Neuronal stem cell (in vitro differentiated cells): ENCODE results near the gene ZNF853.

ENCODE experiments used
- DNase-seq: peaks from one replicate; pipeline ENCODE4 v3.0.0-alpha.2; 2013; ENCODE audit warnings: low spot score
- H2AFZ ChIP-seq: one replicate; pipeline ENCODE4 v1.6.1; 2013; ENCODE audit warnings: mild to moderate bottlenecking, low read length, inconsistent platforms
- H2AK5ac ChIP-seq: 2 replicates; pipeline ENCODE4 v1.6.1; 2013; ENCODE audit warnings: low read depth, mild to moderate bottlenecking, inconsistent platforms, low read length, moderate library complexity, mixed read lengths
- H2BK120ac ChIP-seq: 2 replicates; pipeline ENCODE4 v1.6.1; 2013; ENCODE audit warnings: low read depth, mild to moderate bottlenecking, inconsistent platforms, low read length, moderate library complexity, mixed read lengths
- H2BK12ac ChIP-seq: one replicate; pipeline ENCODE4 v1.6.1; 2013; ENCODE audit warnings: low read length, inconsistent platforms
- H2BK15ac ChIP-seq: 2 replicates; pipeline ENCODE4 v1.6.1; 2013; ENCODE audit warnings: mild to moderate bottlenecking, low read length, inconsistent platforms, mixed read lengths
- H2BK5ac ChIP-seq: one replicate; pipeline ENCODE4 v1.6.1; 2013; ENCODE audit warnings: inconsistent platforms, mild to moderate bottlenecking, low read length, moderate library complexity
- H3K14ac ChIP-seq: one replicate; pipeline ENCODE4 v1.6.1; 2013; ENCODE audit warnings: low read length, inconsistent platforms
- H3K18ac ChIP-seq: 2 replicates; pipeline ENCODE4 v1.6.1; 2013; ENCODE audit warnings: low read length, inconsistent platforms
- H3K23ac ChIP-seq: 2 replicates; pipeline ENCODE4 v1.6.1; 2013; ENCODE audit warnings: low read depth, mild to moderate bottlenecking, mixed read lengths, low read length, inconsistent platforms; ENCODE audit not compliant: poor library complexity
- H3K27ac ChIP-seq: replicated peaks from 3 replicates; pipeline ENCODE4 v1.5.1; 2013; ENCODE audit warnings: low read length, inconsistent platforms
- H3K27me3 ChIP-seq, 3 experiments: 2 replicates each; pipeline ENCODE4 v1.6.1; 2013; ENCODE audit warnings: low read length in 3 of 3, mild to moderate bottlenecking in 2 of 3, inconsistent platforms in 1 of 3, low read depth in 1 of 3, mixed read lengths in 1 of 3, moderate library complexity in 1 of 3; ENCODE audit not compliant: control insufficient read depth in 3 of 3, insufficient read depth in 3 of 3
- H3K36me3 ChIP-seq, 2 donors: replicated peaks in 1 of 2; 2 replicates each; pipeline ENCODE4 v1.6.1; 2013; ENCODE audit warnings: low read length in 2 of 2; ENCODE audit not compliant: control insufficient read depth in 2 of 2, insufficient read depth in 2 of 2
- H3K4ac ChIP-seq: 2 replicates; pipeline ENCODE4 v1.6.1; 2013; ENCODE audit warnings: inconsistent platforms, mild to moderate bottlenecking, low read length, moderate library complexity
- H3K4me1 ChIP-seq, 2 donors: 1 replicate in 1 of 2; 2 replicates in 1 of 2; pipeline ENCODE4 v1.6.1; 2013; ENCODE audit warnings: low read length in 2 of 2, low read depth in 1 of 2; ENCODE audit not compliant: control insufficient read depth in 2 of 2, insufficient read depth in 1 of 2
- H3K4me2 ChIP-seq: one replicate; pipeline ENCODE4 v1.6.1; 2013; ENCODE audit warnings: mild to moderate bottlenecking, low read length, inconsistent platforms; ENCODE audit not compliant: insufficient read depth, poor library complexity, severe bottlenecking
- H3K4me3 ChIP-seq, 2 donors: 2 replicates each; pipeline ENCODE4 v1.5.1; 2013; ENCODE audit warnings: low read length in 2 of 2, mild to moderate bottlenecking in 2 of 2, inconsistent platforms in 1 of 2, moderate library complexity in 1 of 2
- H3K79me1 ChIP-seq: one replicate; pipeline ENCODE4 v1.6.1; 2013; ENCODE audit warnings: low read depth, mild to moderate bottlenecking, inconsistent platforms, low read length, moderate library complexity
- H3K9ac ChIP-seq: one replicate; pipeline ENCODE4 v1.6.1; 2013; ENCODE audit warnings: mild to moderate bottlenecking, low read depth, low read length, inconsistent platforms; ENCODE audit not compliant: poor library complexity
- H3K9me3 ChIP-seq, 2 donors: replicated peaks in 1 of 2; 2 replicates each; pipeline versions ENCODE3 to v1.6.1; 2013; ENCODE audit warnings: low read length in 2 of 2, mild to moderate bottlenecking in 2 of 2, inconsistent platforms in 1 of 2, low read depth in 1 of 2, mixed read lengths in 1 of 2, moderate library complexity in 1 of 2; ENCODE audit not compliant: control insufficient read depth in 2 of 2, insufficient read depth in 1 of 2
- H4K8ac ChIP-seq: one replicate; pipeline ENCODE4 v1.6.1; 2013; ENCODE audit warnings: low read depth, mild to moderate bottlenecking, inconsistent platforms, low read length, moderate library complexity
- H4K91ac ChIP-seq: one replicate; pipeline ENCODE4 v1.6.1; 2013; ENCODE audit warnings: low read length, low read depth, mild to moderate bottlenecking, inconsistent platforms; ENCODE audit not compliant: poor library complexity
- WGBS, 2 donors: extraction: QIAGEN DNeasy Blood & Tissue Kit; methylation state at CpG; one replicate each; pipeline ENCODE4 v1.1.7; 2013; ENCODE audit warnings: missing lambda C conversion rate in 2 of 2, mixed read lengths in 1 of 2; ENCODE audit not compliant: insufficient read length in 2 of 2, insufficient replicate concordance in 1 of 2; ENCODE audit errors: extremely low coverage in 2 of 2; 5-methylcytosine and 5-hydroxymethylcytosine counted together

ZNF853 gene

DNA sequence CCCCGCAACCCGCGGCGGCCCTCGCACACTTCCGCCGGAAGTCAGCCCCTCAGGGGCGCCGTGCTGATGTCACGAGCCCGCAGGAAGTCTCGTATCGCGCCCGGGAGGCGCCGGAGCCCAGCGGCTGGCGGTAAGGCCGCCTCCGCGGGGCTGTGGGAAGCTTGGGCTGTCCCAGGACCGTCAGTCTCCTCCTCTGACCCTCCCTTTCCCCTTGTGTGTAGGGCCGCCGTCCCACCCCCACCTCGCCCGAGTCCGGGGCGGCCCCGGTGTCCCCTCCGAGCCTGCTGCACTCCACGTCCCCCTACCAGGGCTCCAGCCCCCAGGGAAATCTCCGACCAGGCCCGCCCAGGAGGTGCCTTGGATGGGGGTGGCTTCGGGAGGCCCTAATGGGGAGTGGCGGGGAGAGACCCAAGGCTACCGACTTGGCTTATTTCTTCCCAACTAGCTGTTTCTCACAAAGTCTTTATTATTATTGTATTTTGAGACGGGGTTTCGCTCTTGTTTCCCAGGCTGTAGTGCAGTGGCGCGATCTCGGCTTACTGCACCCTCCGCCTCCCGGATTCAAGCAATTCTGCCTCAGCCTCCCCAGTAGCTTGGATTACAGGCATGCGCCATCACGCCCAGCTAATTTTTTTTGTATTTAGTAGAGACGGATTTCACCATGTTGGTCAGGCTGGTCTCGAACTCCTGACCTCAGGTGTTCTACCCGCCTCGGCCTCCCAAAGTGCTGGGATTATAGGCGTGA is 37.9 kb upstream of the ZNF853 start, which contains the start of gene ZDHHC4:
TSS of gene ZDHHC4 (plus strand) at position 86 of the 745 bp plus-strand sequence. CDS start 3,108 bp downstream, outside the sequence.
- peak within 1 kb of the TSS; percentile 68 for H3K4me2 ChIP-seq
- peak within 1 kb of the TSS; percentile 54 for H2AK5ac ChIP-seq
- H3K79me1 ChIP-seq = peaks cover 3% of the 10 kb centered on the region
- H4K91ac ChIP-seq = no peak within 1 kb of the TSS
- no peaks in the 10 kb centered on the region for H3K4me1 ChIP-seq
- H3K18ac ChIP-seq = peak within 1 kb of the TSS; percentile 98
- no peak within 1 kb of the TSS for H3K4ac ChIP-seq
- peak within 1 kb of the TSS; percentile 99 for H3K23ac ChIP-seq
- H3K14ac ChIP-seq = no peak within 1 kb of the TSS
- no peaks in the 10 kb centered on the region for H3K9me3 ChIP-seq
- no peak within 1 kb of the TSS for H2BK5ac ChIP-seq
- no peaks in the 10 kb centered on the region for H3K27me3 ChIP-seq
- peak within 1 kb of the TSS; percentile 69 for H3K27ac ChIP-seq
- peaks cover 7 to 23% of the 10 kb centered on the region in 2 donors for H3K36me3 ChIP-seq
- H2BK120ac ChIP-seq = no peak within 1 kb of the TSS
- no peak within 1 kb of the TSS for H2BK12ac ChIP-seq
- no CpG with 5 or more reads among the region's 51 CpGs for WGBS, 2 donors
- H4K8ac ChIP-seq = peak within 1 kb of the TSS; percentile 88
- peak within 1 kb of the TSS; percentile 62 to 95 for H3K4me3 ChIP-seq
- peak; percentile 60 for DNase-seq
- no peak within 1 kb of the TSS for H2BK15ac ChIP-seq
- peak within 1 kb of the TSS; percentile 93 for H3K9ac ChIP-seq
- H2AFZ ChIP-seq = peak within 1 kb of the TSS; percentile 95

DNA sequence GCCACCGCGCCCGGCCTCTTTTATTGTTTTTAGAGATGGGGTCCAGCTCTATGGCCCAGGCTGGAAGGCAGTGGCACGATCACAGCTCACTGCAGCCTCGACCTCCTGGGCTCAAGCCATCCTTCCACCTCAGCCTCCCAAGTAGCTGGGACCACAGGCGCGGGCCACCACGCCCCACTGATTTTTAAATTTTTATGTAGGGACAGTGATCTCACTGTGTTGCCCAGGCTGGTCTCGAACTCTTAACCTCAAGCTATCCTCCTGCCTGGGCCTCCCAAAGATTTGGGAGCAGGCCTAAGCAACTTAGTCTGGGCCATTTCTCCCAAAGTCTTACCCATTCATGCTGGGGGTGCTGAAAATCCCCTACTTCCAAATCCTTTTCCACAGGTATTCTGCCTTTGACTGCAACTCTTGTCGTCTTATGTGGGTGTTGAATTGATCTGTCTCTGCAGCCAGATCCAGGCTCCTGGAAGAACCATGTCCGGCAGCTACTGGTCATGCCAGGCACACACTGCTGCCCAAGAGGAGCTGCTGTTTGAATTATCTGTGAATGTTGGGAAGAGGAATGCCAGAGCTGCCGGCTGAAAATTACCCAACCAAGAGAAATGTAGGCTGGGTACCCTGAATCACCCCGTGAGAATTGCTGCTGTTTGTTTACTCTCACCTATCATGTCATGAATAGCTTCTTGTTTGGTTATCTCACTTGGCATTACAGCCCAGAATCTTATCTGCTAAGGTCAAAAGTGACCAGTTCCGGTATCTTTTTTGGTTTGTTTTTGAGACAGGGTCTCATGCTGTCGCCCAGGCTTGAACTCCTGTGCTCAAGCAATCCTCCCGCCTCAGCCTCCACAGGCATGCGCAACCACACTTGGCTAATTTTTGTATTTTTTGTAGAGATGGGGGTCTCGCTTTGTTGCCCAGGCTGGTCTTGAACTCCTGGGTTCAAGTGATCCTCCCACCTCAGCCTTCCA is 37.0 kb upstream of the ZNF853 start:
- H4K8ac ChIP-seq = no peak overlapping the region
- no peak overlapping the region for H4K91ac ChIP-seq
- no peak overlapping the region for H3K4ac ChIP-seq
- no peak overlapping the region for H3K14ac ChIP-seq
- no peak overlapping the region for H2BK120ac ChIP-seq
- no peak overlapping the region for H2BK12ac ChIP-seq
- peak overlapping the region; percentile 10 for H3K23ac ChIP-seq
- H2BK5ac ChIP-seq = no peak overlapping the region
- H3K36me3 ChIP-seq = peaks cover 14 to 30% of the 10 kb centered on the region in 2 donors
- no peak overlapping the region for H3K9ac ChIP-seq
- no peaks in the 10 kb centered on the region for H3K4me1 ChIP-seq
- DNase-seq = no peak
- H2BK15ac ChIP-seq = no peak overlapping the region
- H3K27me3 ChIP-seq = no peaks in the 10 kb centered on the region
- H2AFZ ChIP-seq = no peak overlapping the region
- no CpG with 5 or more reads among the region's 18 CpGs for whole genome bisulfite sequencing, 2 donors
- peak overlapping the region; percentile 32 for H3K4me2 ChIP-seq
- no peaks in the 10 kb centered on the region for H3K9me3 ChIP-seq
- no peak overlapping the region for H3K18ac ChIP-seq
- H2AK5ac ChIP-seq = no peak overlapping the region
- no peak overlapping the region for H3K27ac ChIP-seq
- peak overlapping the region in 1 of 2 donors; percentile 62 for H3K4me3 ChIP-seq
- peaks cover 3% of the 10 kb centered on the region for H3K79me1 ChIP-seq

DNA sequence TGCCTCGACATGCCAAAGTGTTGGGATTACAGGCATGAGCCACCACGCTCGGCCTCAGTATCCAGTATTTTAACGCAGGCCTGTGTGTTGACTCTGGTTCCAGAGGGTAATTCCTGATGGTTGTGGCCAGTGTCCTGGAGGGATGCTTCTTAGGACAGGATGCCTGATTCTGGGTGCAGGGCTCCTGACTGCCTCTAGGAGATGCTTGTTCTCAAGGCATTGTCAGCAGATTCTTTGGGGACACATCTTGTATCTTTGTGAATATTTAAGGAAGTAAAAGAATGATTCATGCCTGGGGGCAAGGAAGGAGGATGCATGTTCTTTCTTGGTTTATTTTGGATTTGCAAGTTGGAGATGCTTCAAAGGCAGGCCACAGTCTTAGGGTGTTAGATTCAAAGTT is 36.0 kb upstream of the ZNF853 start:
- Histone ChIP-seq H2BK12ac (no peak overlapping the region), H3K79me1 (peaks cover 3% of the 10 kb centered on the region), H3K36me3 (peaks cover 17 to 38% of the 10 kb centered on the region in 2 donors), H3K23ac (no peak overlapping the region), H2BK5ac (no peak overlapping the region), H3K4me1 (no peaks in the 10 kb centered on the region), H4K91ac (no peak overlapping the region), H2AK5ac (no peak overlapping the region), H2BK15ac (no peak overlapping the region), H3K9me3 (no peaks in the 10 kb centered on the region), H3K4me2 (no peak overlapping the region), H4K8ac (no peak overlapping the region), H3K4me3 (no peak overlapping the region), H3K4ac (no peak overlapping the region), H3K27me3 (no peaks in the 10 kb centered on the region), H3K14ac (no peak overlapping the region), H3K27ac (no peak overlapping the region), H3K9ac (no peak overlapping the region), H2BK120ac (no peak overlapping the region), H3K18ac (no peak overlapping the region), H2AFZ (no peak overlapping the region)
- WGBS, 2 donors = no CpG with 5 or more reads among the region's 4 CpGs
- DNase-seq = no peak
